ENCODE results near the gene FUT4.

DNA sequence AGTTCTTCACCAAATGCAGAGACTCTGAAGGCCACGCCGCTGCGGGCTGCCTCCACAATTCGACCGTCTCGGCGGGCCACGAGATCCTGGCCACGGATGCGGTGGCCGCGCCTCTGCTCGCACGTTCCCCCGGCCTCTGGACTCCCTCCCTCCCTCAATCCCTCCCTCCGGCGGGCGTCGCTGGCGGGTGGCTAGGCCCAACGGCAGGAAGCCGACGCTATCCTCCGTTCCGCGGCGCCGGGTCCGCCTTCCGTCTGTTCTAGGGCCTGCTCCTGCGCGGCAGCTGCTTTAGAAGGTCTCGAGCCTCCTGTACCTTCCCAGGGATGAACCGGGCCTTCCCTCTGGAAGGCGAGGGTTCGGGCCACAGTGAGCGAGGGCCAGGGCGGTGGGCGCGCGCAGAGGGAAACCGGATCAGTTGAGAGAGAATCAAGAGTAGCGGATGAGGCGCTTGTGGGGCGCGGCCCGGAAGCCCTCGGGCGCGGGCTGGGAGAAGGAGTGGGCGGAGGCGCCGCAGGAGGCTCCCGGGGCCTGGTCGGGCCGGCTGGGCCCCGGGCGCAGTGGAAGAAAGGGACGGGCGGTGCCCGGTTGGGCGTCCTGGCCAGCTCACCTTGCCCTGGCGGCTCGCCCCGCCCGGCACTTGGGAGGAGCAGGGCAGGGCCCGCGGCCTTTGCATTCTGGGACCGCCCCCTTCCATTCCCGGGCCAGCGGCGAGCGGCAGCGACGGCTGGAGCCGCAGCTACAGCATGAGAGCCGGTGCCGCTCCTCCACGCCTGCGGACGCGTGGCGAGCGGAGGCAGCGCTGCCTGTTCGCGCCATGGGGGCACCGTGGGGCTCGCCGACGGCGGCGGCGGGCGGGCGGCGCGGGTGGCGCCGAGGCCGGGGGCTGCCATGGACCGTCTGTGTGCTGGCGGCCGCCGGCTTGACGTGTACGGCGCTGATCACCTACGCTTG is at the start of gene FUT4:
- TF ChIP-seq, protein P1, sequence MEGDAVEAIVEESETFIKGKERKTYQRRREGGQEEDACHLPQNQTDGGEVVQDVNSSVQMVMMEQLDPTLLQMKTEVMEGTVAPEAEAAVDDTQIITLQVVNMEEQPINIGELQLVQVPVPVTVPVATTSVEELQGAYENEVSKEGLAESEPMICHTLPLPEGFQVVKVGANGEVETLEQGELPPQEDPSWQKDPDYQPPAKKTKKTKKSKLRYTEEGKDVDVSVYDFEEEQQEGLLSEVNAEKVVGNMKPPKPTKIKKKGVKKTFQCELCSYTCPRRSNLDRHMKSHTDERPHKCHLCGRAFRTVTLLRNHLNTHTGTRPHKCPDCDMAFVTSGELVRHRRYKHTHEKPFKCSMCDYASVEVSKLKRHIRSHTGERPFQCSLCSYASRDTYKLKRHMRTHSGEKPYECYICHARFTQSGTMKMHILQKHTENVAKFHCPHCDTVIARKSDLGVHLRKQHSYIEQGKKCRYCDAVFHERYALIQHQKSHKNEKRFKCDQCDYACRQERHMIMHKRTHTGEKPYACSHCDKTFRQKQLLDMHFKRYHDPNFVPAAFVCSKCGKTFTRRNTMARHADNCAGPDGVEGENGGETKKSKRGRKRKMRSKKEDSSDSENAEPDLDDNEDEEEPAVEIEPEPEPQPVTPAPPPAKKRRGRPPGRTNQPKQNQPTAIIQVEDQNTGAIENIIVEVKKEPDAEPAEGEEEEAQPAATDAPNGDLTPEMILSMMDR (IDR thresholded peaks at IDR 0.05), result no peak
- TF ChIP-seq POLR2A (IDR thresholded peaks at IDR 0.05) (peak in 1 of 2 donors; percentile 19), POLR2AphosphoS5 (IDR thresholded peaks at IDR 0.05; ENCODE audit: insufficient read depth in 1 of 2, low read depth in 1 of 2) (peak in 1 of 2 donors; percentile 86)

Measured in vagina (tissue), 2 donors.